Measurements from ENCODE around the gene CFAP57.

Gene CFAP57

GRCh38 chr1:43232074-43232473 lies 59.9 kb downstream of the CFAP57 start:
- H3K4me3 ChIP-seq (ENCODE audit: low read depth, low read length): no peak overlapping the region
- H3K9me3 ChIP-seq (ENCODE audit: control insufficient read depth, insufficient read depth, low read length): no peaks in the 10 kb centered on the region
- H3K27me3 ChIP-seq (ENCODE audit: control insufficient read depth, insufficient read depth, low read length): no peaks in the 10 kb centered on the region
- H3K36me3 ChIP-seq (ENCODE audit: control insufficient read depth, insufficient read depth, low read length): no peaks in the 10 kb centered on the region
- H3K4me1 ChIP-seq (ENCODE audit: control insufficient read depth, insufficient read depth, low read length): no peaks in the 10 kb centered on the region
- H3K9ac ChIP-seq (ENCODE audit: low read depth, low read length): no peak overlapping the region

GRCh38 chr1:43232482-43232881 lies 60.4 kb downstream of the CFAP57 start:
- Histone ChIP-seq H3K9ac (ENCODE audit: low read depth, low read length) (no peak overlapping the region), H3K4me1 (ENCODE audit: control insufficient read depth, insufficient read depth, low read length) (no peaks in the 10 kb centered on the region), H3K27me3 (ENCODE audit: control insufficient read depth, insufficient read depth, low read length) (no peaks in the 10 kb centered on the region), H3K36me3 (ENCODE audit: control insufficient read depth, insufficient read depth, low read length) (no peaks in the 10 kb centered on the region), H3K9me3 (ENCODE audit: control insufficient read depth, insufficient read depth, low read length) (no peaks in the 10 kb centered on the region), H3K4me3 (ENCODE audit: low read depth, low read length) (no peak overlapping the region)

GRCh38 chr1:43233631-43234030 lies 61.5 kb downstream of the CFAP57 start:
- Histone ChIP-seq H3K36me3 (ENCODE audit: control insufficient read depth, insufficient read depth, low read length) (no peaks in the 10 kb centered on the region), H3K9ac (ENCODE audit: low read depth, low read length) (no peak overlapping the region), H3K27me3 (ENCODE audit: control insufficient read depth, insufficient read depth, low read length) (no peaks in the 10 kb centered on the region)

GRCh38 chr1:43234267-43234666 lies 62.1 kb downstream of the CFAP57 start:
- Histone ChIP-seq H3K27me3 (ENCODE audit: control insufficient read depth, insufficient read depth, low read length) (no peaks in the 10 kb centered on the region), H3K4me1 (ENCODE audit: control insufficient read depth, insufficient read depth, low read length) (no peaks in the 10 kb centered on the region), H3K4me3 (ENCODE audit: low read depth, low read length) (no peak overlapping the region), H3K9me3 (ENCODE audit: control insufficient read depth, insufficient read depth, low read length) (no peaks in the 10 kb centered on the region), H3K9ac (ENCODE audit: low read depth, low read length) (no peak overlapping the region), H3K36me3 (ENCODE audit: control insufficient read depth, insufficient read depth, low read length) (no peaks in the 10 kb centered on the region)

More at GRCh38 chr1:43233631-43234030, 61.5 kb downstream of the CFAP57 start:
- no peaks in the 10 kb centered on the region for H3K9me3 ChIP-seq (ENCODE audit: control insufficient read depth, insufficient read depth, low read length)
- no peak overlapping the region for H3K4me3 ChIP-seq (ENCODE audit: low read depth, low read length)
- H3K4me1 ChIP-seq (ENCODE audit: control insufficient read depth, insufficient read depth, low read length): no peaks in the 10 kb centered on the region

- no peaks in the 10 kb centered on the region for H3K27me3 ChIP-seq (ENCODE audit: control insufficient read depth, insufficient read depth, low read length)
- H3K9me3 ChIP-seq (ENCODE audit: control insufficient read depth, insufficient read depth, low read length): no peaks in the 10 kb centered on the region
- no peak overlapping the region for H3K9ac ChIP-seq (ENCODE audit: low read depth, low read length)
- H3K4me1 ChIP-seq (ENCODE audit: control insufficient read depth, insufficient read depth, low read length): no peaks in the 10 kb centered on the region
- H3K36me3 ChIP-seq (ENCODE audit: control insufficient read depth, insufficient read depth, low read length): no peaks in the 10 kb centered on the region
- no peak overlapping the region for H3K4me3 ChIP-seq (ENCODE audit: low read depth, low read length)
Measured at GRCh38 chr1:43235040-43235439, 62.9 kb downstream of the CFAP57 start.

GRCh38 chr1:43235451-43236121 lies 63.5 kb downstream of the CFAP57 start:
- H3K9me3 ChIP-seq (ENCODE audit: control insufficient read depth, insufficient read depth, low read length): no peaks in the 10 kb centered on the region
- H3K4me1 ChIP-seq (ENCODE audit: control insufficient read depth, insufficient read depth, low read length): no peaks in the 10 kb centered on the region
- H3K4me3 ChIP-seq (ENCODE audit: low read depth, low read length): no peak overlapping the region
- H3K36me3 ChIP-seq (ENCODE audit: control insufficient read depth, insufficient read depth, low read length): no peaks in the 10 kb centered on the region
- no peak overlapping the region for H3K9ac ChIP-seq (ENCODE audit: low read depth, low read length)
- H3K27me3 ChIP-seq (ENCODE audit: control insufficient read depth, insufficient read depth, low read length): no peaks in the 10 kb centered on the region

- H3K9me3 ChIP-seq (ENCODE audit: control insufficient read depth, insufficient read depth, low read length): no peaks in the 10 kb centered on the region
- no peaks in the 10 kb centered on the region for H3K4me1 ChIP-seq (ENCODE audit: control insufficient read depth, insufficient read depth, low read length)
- H3K27me3 ChIP-seq (ENCODE audit: control insufficient read depth, insufficient read depth, low read length): no peaks in the 10 kb centered on the region
- H3K36me3 ChIP-seq (ENCODE audit: control insufficient read depth, insufficient read depth, low read length): no peaks in the 10 kb centered on the region
- H3K9ac ChIP-seq (ENCODE audit: low read depth, low read length): no peak overlapping the region
- no peak overlapping the region for H3K4me3 ChIP-seq (ENCODE audit: low read depth, low read length)
Measured at GRCh38 chr1:43237121-43237520, 65.0 kb downstream of the CFAP57 start.

GRCh38 chr1:43238085-43238484 lies 66.0 kb downstream of the CFAP57 start:
- Histone ChIP-seq H3K36me3 (ENCODE audit: control insufficient read depth, insufficient read depth, low read length) (no peaks in the 10 kb centered on the region), H3K4me1 (ENCODE audit: control insufficient read depth, insufficient read depth, low read length) (no peaks in the 10 kb centered on the region), H3K27me3 (ENCODE audit: control insufficient read depth, insufficient read depth, low read length) (no peaks in the 10 kb centered on the region), H3K4me3 (ENCODE audit: low read depth, low read length) (no peak overlapping the region), H3K9ac (ENCODE audit: low read depth, low read length) (peak overlapping the region; percentile 41), H3K9me3 (ENCODE audit: control insufficient read depth, insufficient read depth, low read length) (no peaks in the 10 kb centered on the region)

GRCh38 chr1:43238991-43239469 lies 66.9 kb downstream of the CFAP57 start:
- Histone ChIP-seq H3K4me3 (ENCODE audit: low read depth, low read length) (no peak overlapping the region), H3K4me1 (ENCODE audit: control insufficient read depth, insufficient read depth, low read length) (no peaks in the 10 kb centered on the region), H3K27me3 (ENCODE audit: control insufficient read depth, insufficient read depth, low read length) (no peaks in the 10 kb centered on the region), H3K9ac (ENCODE audit: low read depth, low read length) (no peak overlapping the region), H3K9me3 (ENCODE audit: control insufficient read depth, insufficient read depth, low read length) (no peaks in the 10 kb centered on the region), H3K36me3 (ENCODE audit: control insufficient read depth, insufficient read depth, low read length) (no peaks in the 10 kb centered on the region)

- H3K9ac ChIP-seq (ENCODE audit: low read depth, low read length): no peak overlapping the region
- no peak overlapping the region for H3K4me3 ChIP-seq (ENCODE audit: low read depth, low read length)
- no peaks in the 10 kb centered on the region for H3K9me3 ChIP-seq (ENCODE audit: control insufficient read depth, insufficient read depth, low read length)
- no peaks in the 10 kb centered on the region for H3K36me3 ChIP-seq (ENCODE audit: control insufficient read depth, insufficient read depth, low read length)
- H3K27me3 ChIP-seq (ENCODE audit: control insufficient read depth, insufficient read depth, low read length): no peaks in the 10 kb centered on the region
- H3K4me1 ChIP-seq (ENCODE audit: control insufficient read depth, insufficient read depth, low read length): no peaks in the 10 kb centered on the region
Measured at GRCh38 chr1:43239484-43239883, 67.4 kb downstream of the CFAP57 start.

- no peaks in the 10 kb centered on the region for H3K27me3 ChIP-seq (ENCODE audit: control insufficient read depth, insufficient read depth, low read length)
- H3K36me3 ChIP-seq (ENCODE audit: control insufficient read depth, insufficient read depth, low read length): no peaks in the 10 kb centered on the region
- H3K4me1 ChIP-seq (ENCODE audit: control insufficient read depth, insufficient read depth, low read length): no peaks in the 10 kb centered on the region
- H3K9me3 ChIP-seq (ENCODE audit: control insufficient read depth, insufficient read depth, low read length): peaks cover 5% of the 10 kb centered on the region
- H3K9ac ChIP-seq (ENCODE audit: low read depth, low read length): no peak overlapping the region
- H3K4me3 ChIP-seq (ENCODE audit: low read depth, low read length): no peak overlapping the region
Measured at GRCh38 chr1:43241413-43241836, 69.3 kb downstream of the CFAP57 start.

- H3K27me3 ChIP-seq (ENCODE audit: control insufficient read depth, insufficient read depth, low read length): no peaks in the 10 kb centered on the region
- H3K4me1 ChIP-seq (ENCODE audit: control insufficient read depth, insufficient read depth, low read length): no peaks in the 10 kb centered on the region
Measured at GRCh38 chr1:43243299-43243698, 71.2 kb downstream of the CFAP57 start.

More at GRCh38 chr1:43243299-43243698, 71.2 kb downstream of the CFAP57 start:
- Histone ChIP-seq H3K9me3 (ENCODE audit: control insufficient read depth, insufficient read depth, low read length) (peaks cover 10% of the 10 kb centered on the region), H3K9ac (ENCODE audit: low read depth, low read length) (no peak overlapping the region), H3K4me3 (ENCODE audit: low read depth, low read length) (no peak overlapping the region), H3K36me3 (ENCODE audit: control insufficient read depth, insufficient read depth, low read length) (no peaks in the 10 kb centered on the region)

All from iPS-15b (cell line).